Measurements from ENCODE around the gene IGFBP6. TPM values are rescaled to one million over a fixed set of nuclear protein-coding genes. Genes with fewer than 3 reads are reported as not detected.

Gene IGFBP6
- total and polyA plus RNA-seq, 2 donors (not counting 1 experiment from before 2014, with no cell fraction given): 0.30 TPM; not detected in 1

GRCh38 chr12:53147181-53147580, 49.7 kb downstream of the IGFBP6 start:
- H4K20me1 ChIP-seq (ENCODE audit: control insufficient read depth, insufficient read depth, low read length, poor library complexity, severe bottlenecking): no peaks in the 10 kb centered on the region
- Mint-ChIP-seq H3K27ac (no peak overlapping the region), H3K4me1 (no peaks in the 10 kb centered on the region), H3K9me3 (ENCODE audit: insufficient read depth) (no peaks in the 10 kb centered on the region), H3K27me3 (peaks cover 5% of the 10 kb centered on the region), H3K4me3 (no peak overlapping the region)
- DNase-seq (no peak), ATAC-seq (ENCODE audit: low read depth) (no peak)
- H3K4me1 ChIP-seq (ENCODE audit: control insufficient read depth in 2 of 2, insufficient read depth in 2 of 2, low read length in 2 of 2): no peaks in the 10 kb centered on the region
- CTCF ChIA-PET: no interaction called here
- TF ChIP-seq CTCF (IDR thresholded peaks at IDR 0.05): no peak
- TF ChIP-seq EZH2 (IDR thresholded peaks at IDR 0.05; ENCODE audit: borderline replicate concordance, insufficient read depth, low read depth, low read length, poor library complexity, severe bottlenecking): no peak
- H3K27ac ChIP-seq (ENCODE audit: low read length in 2 of 2): no peak overlapping the region
- no CpG with 5 or more reads among the region's 5 CpGs for WGBS (ENCODE audit: insufficient coverage)
- H3K9me3 ChIP-seq (ENCODE audit: control extremely low read depth in 1 of 3, control insufficient read depth in 2 of 3, insufficient read depth in 1 of 3, low read length in 2 of 3): no peaks in the 10 kb centered on the region
- H3K79me2 ChIP-seq (ENCODE audit: control insufficient read depth, insufficient read depth, low read length): no peaks in the 10 kb centered on the region
- no peak overlapping the region for H3K4me2 ChIP-seq (replicated peaks; ENCODE audit: low read depth, low read length, poor library complexity, severe bottlenecking)
- no peak overlapping the region for H3K4me3 ChIP-seq (ENCODE audit: control extremely low read depth in 1 of 5, extremely low read depth in 1 of 5, insufficient read depth in 1 of 5, low read depth in 2 of 5, low read length in 4 of 5)
- no peak overlapping the region for H3K9ac ChIP-seq (ENCODE audit: low read length)
- H3K27me3 ChIP-seq (replicated peaks in 1 of 4; ENCODE audit: control extremely low read depth in 1 of 4, control insufficient read depth in 3 of 4, insufficient read depth in 4 of 4, low read length in 3 of 4): no peaks in the 10 kb centered on the region
- intact Hi-C loops (cut with micrococcal nuclease): no loop called here
- POLR2A ChIA-PET: no interaction called here
- no peak overlapping the region for H2AFZ ChIP-seq (ENCODE audit: insufficient read depth, low read depth, low read length, poor library complexity, severe bottlenecking)
- H3K36me3 ChIP-seq (replicated peaks in 1 of 2; ENCODE audit: control extremely low read depth in 1 of 2, control insufficient read depth in 1 of 2, extremely low read depth in 1 of 2, insufficient read depth in 2 of 2, low read length in 1 of 2): no peaks in the 10 kb centered on the region

DNA sequence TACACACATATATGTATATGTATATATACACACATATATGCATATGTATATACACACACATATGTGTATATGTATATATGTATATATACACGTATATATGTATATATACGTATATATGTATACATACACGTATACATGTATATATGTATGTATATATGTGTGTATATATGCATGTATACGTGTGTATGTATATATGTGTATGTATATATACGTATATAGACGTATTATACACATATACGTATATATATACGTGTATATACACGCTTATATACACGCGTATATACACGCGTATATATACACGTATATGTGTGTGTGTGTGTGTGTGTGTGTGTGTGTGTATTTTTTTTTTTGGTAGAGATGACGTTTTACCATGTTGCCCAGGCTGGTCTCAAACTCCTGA, 50.2 kb downstream of the IGFBP6 start:
- H3K4me3 ChIP-seq (ENCODE audit: control extremely low read depth in 1 of 5, extremely low read depth in 1 of 5, insufficient read depth in 1 of 5, low read depth in 2 of 5, low read length in 4 of 5): no peak overlapping the region
- no peaks in the 10 kb centered on the region for H3K4me1 ChIP-seq (ENCODE audit: control insufficient read depth in 2 of 2, insufficient read depth in 2 of 2, low read length in 2 of 2)
- DNase-seq (no peak), ATAC-seq (ENCODE audit: low read depth) (no peak)
- Mint-ChIP-seq H3K27ac (no peak overlapping the region), H3K27me3 (peaks cover 3% of the 10 kb centered on the region), H3K4me3 (no peak overlapping the region), H3K9me3 (ENCODE audit: insufficient read depth) (no peaks in the 10 kb centered on the region), H3K4me1 (no peaks in the 10 kb centered on the region)
- intact Hi-C loops (cut with micrococcal nuclease): no loop called here
- H3K9me3 ChIP-seq (ENCODE audit: control extremely low read depth in 1 of 3, control insufficient read depth in 2 of 3, insufficient read depth in 1 of 3, low read length in 2 of 3): no peaks in the 10 kb centered on the region
- POLR2A ChIA-PET: no interaction called here
- CTCF ChIA-PET: no interaction called here
- H3K27me3 ChIP-seq (replicated peaks in 1 of 4; ENCODE audit: control extremely low read depth in 1 of 4, control insufficient read depth in 3 of 4, insufficient read depth in 4 of 4, low read length in 3 of 4): no peaks in the 10 kb centered on the region
- TF ChIP-seq EZH2 (IDR thresholded peaks at IDR 0.05; ENCODE audit: borderline replicate concordance, insufficient read depth, low read depth, low read length, poor library complexity, severe bottlenecking) (no peak), CTCF (IDR thresholded peaks at IDR 0.05) (no peak)
- H3K9ac ChIP-seq (ENCODE audit: low read length): no peak overlapping the region
- no peak overlapping the region for H3K4me2 ChIP-seq (replicated peaks; ENCODE audit: low read depth, low read length, poor library complexity, severe bottlenecking)
- H3K36me3 ChIP-seq (replicated peaks in 1 of 2; ENCODE audit: control extremely low read depth in 1 of 2, control insufficient read depth in 1 of 2, extremely low read depth in 1 of 2, insufficient read depth in 2 of 2, low read length in 1 of 2): no peaks in the 10 kb centered on the region
- no peak overlapping the region for H3K27ac ChIP-seq (ENCODE audit: low read length in 2 of 2)
- H2AFZ ChIP-seq (ENCODE audit: insufficient read depth, low read depth, low read length, poor library complexity, severe bottlenecking): no peak overlapping the region
- no peaks in the 10 kb centered on the region for H3K79me2 ChIP-seq (ENCODE audit: control insufficient read depth, insufficient read depth, low read length)
- WGBS (ENCODE audit: insufficient coverage): no CpG with 5 or more reads among the region's 15 CpGs
- H4K20me1 ChIP-seq (ENCODE audit: control insufficient read depth, insufficient read depth, low read length, poor library complexity, severe bottlenecking): no peaks in the 10 kb centered on the region

Data from B cell (primary cell).